Nephron (organoid): ENCODE measurements around the gene OR4C46.
"Not testable (repeated sequence)": the region's sequence is repeated elsewhere in the genome, so short reads cannot be mapped to it uniquely, and the experiment has no call there.

Experiments
- H3K27ac Mint-ChIP-seq, 3 experiments: 2 replicates each; pipeline ENCODE4 v1.8.0; 2020; ENCODE audit warnings: mixed read lengths in 3 of 3, mild to moderate bottlenecking in 2 of 3, moderate library complexity in 1 of 3
- H3K27me3 Mint-ChIP-seq: 2 replicates; pipeline ENCODE4 v1.8.0; 2021; ENCODE audit warnings: low read depth, mild to moderate bottlenecking, moderate library complexity, mixed read lengths
- H3K36me3 Mint-ChIP-seq: 2 replicates; pipeline ENCODE4 v1.8.0; 2020; ENCODE audit warnings: low read depth, mixed read lengths
- H3K4me1 Mint-ChIP-seq: 2 replicates; pipeline ENCODE4 v1.8.0; 2020; ENCODE audit warnings: mixed read lengths
- H3K4me3 Mint-ChIP-seq, 3 experiments: 2 replicates each; pipeline ENCODE4 v1.8.0; 2020; ENCODE audit warnings: mild to moderate bottlenecking in 3 of 3, mixed read lengths in 3 of 3, moderate library complexity in 2 of 3
- H3K9me3 Mint-ChIP-seq: 2 replicates; pipeline ENCODE4 v1.8.0; 2020; ENCODE audit warnings: mixed read lengths
- TF ChIP-seq, protein P1 (sequence below), 3 experiments: fragments of 200-600 bp; sonication (generic); IDR thresholded peaks; one replicate each; pipeline ENCODE4 v1.5.0; 2021; ENCODE audit warnings: antibody characterized with exemption in 3 of 3; ENCODE audit not compliant: unreplicated experiment in 3 of 3

Gene OR4C46

DNA sequence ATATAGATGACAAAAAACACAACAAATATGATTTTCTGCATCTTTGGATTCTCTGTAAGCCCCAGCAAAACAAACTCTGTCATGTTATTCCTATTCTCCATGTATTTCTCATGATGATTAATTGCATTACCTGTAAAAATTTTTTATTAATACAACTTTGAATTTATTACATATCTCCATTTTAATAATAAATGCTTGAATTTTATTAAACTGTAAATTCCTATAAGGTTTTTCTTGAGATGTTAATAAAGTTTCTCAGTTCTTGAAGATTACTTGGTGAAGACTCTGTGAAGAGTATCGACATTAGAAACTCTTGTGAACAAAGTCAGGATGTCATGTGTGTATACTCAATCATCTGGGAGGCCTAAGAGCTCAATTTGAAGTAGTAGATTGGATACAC is at the start of gene OR4C46:
Gene OR4C46 (minus strand): TSS at position 101 of the 400 bp plus-strand sequence. CDS start 0 bp downstream, at position 101.
- H3K9me3 Mint-ChIP-seq = peaks cover 36% of the 10 kb centered on the region
- TF ChIP-seq, protein P1, sequence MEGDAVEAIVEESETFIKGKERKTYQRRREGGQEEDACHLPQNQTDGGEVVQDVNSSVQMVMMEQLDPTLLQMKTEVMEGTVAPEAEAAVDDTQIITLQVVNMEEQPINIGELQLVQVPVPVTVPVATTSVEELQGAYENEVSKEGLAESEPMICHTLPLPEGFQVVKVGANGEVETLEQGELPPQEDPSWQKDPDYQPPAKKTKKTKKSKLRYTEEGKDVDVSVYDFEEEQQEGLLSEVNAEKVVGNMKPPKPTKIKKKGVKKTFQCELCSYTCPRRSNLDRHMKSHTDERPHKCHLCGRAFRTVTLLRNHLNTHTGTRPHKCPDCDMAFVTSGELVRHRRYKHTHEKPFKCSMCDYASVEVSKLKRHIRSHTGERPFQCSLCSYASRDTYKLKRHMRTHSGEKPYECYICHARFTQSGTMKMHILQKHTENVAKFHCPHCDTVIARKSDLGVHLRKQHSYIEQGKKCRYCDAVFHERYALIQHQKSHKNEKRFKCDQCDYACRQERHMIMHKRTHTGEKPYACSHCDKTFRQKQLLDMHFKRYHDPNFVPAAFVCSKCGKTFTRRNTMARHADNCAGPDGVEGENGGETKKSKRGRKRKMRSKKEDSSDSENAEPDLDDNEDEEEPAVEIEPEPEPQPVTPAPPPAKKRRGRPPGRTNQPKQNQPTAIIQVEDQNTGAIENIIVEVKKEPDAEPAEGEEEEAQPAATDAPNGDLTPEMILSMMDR (IDR thresholded peaks at IDR 0.05; ENCODE audit: unreplicated experiment in 3 of 3) = no peak
- no peak within 1 kb of the TSS for H3K27ac Mint-ChIP-seq
- H3K4me3 Mint-ChIP-seq = no peak within 1 kb of the TSS
- no peaks in the 10 kb centered on the region for H3K27me3 Mint-ChIP-seq
- no peaks in the 10 kb centered on the region for H3K36me3 Mint-ChIP-seq
- no peaks in the 10 kb centered on the region for H3K4me1 Mint-ChIP-seq

DNA sequence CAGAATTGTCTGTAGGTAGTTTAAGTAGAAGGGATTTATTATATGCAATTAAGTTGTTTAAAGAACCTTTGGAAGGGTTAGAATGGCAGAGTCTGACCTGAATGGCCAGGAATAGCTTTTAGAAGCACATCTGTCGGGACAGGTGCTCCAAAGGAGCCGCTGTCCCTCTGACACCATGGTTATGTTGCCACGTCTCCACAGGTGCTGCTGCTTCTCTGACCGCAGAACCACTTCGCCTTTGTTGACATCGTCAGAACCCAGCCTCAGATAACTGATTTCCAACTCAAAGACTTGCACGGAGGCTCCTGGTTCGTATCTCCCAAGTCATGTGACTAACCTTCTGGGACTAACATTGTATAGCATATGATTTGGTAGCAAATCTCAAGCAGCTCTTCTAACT is 41.8 kb upstream of the OR4C46 start:
- not testable (repeated sequence) for H3K4me3 Mint-ChIP-seq, H3K27me3 Mint-ChIP-seq, H3K36me3 Mint-ChIP-seq, H3K4me1 Mint-ChIP-seq, H3K27ac Mint-ChIP-seq
- peaks cover 32% of the 10 kb centered on the region for H3K9me3 Mint-ChIP-seq

DNA sequence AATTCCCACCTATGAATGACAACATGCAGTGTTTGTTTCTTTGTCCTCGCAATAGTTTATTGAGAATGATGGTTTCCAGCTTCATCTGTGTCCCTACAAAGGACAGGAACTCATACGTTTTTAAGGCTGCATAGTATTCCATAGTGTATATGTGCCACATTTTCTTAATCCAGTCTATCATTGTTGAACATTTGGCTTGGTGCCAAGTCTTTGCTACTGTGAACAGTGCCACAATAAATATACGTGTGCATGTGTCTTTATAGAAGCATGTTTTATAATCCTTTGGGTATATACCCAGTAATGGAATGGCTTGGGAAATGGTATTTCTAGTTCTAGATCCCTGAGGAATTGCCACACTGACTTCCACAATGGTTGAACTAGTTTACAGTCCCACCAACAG is 42.4 kb downstream of the OR4C46 start:
- H3K27me3 Mint-ChIP-seq = not testable (repeated sequence)

DNA sequence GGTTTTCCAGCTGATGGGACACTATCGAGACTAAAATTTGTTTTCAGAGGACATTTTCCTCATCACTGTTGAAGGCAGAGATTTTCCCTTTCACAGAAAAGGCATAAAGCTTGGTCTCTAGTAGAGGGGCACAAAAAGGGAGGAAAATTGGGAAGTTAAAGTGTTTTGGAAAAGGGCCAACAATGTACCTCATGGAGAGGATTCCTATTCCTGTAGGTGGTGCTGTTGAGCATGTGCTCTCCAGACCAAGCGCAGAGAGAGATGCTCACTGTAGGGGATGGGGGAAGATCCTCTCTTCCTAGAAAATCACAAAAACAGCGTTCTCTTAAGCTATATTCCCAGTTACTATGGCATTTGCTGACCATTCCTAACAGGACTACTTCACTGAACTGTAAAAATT is 44.9 kb downstream of the OR4C46 start:
- H3K36me3 Mint-ChIP-seq = no peaks in the 10 kb centered on the region
- H3K27ac Mint-ChIP-seq = no peak overlapping the region
- no peaks in the 10 kb centered on the region for H3K4me1 Mint-ChIP-seq
- no peak overlapping the region for H3K4me3 Mint-ChIP-seq
- H3K9me3 Mint-ChIP-seq = peaks cover 50% of the 10 kb centered on the region
- TF ChIP-seq, protein P1 (IDR thresholded peaks at IDR 0.05; ENCODE audit: unreplicated experiment in 3 of 3) = no peak
- H3K27me3 Mint-ChIP-seq = no peaks in the 10 kb centered on the region

More for the DNA sequence above, 42.4 kb downstream of the OR4C46 start:
- H3K9me3 Mint-ChIP-seq = peaks cover 64% of the 10 kb centered on the region
- H3K27ac Mint-ChIP-seq, H3K4me1 Mint-ChIP-seq, H3K36me3 Mint-ChIP-seq, H3K4me3 Mint-ChIP-seq: not testable (repeated sequence)

DNA sequence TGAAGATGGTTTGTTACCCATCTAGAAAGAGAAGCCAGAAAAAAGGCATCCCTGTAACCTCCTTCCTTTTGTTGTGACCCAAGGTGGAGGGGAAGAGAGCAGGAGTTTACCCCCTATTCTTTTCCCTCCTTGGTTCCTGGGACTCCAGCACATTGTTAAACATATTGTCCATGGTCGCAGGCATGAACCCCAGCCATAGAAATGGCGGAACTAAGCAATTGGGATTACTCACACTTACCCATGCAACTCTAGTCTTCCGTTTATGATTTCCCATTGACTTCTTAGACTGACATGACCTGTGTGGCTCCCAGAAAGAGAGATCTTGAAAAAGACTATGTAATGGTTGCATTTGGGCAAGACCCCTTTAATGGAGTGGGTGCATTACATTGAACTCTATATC is 45.4 kb downstream of the OR4C46 start:
- Mint-ChIP-seq H3K4me1 (no peaks in the 10 kb centered on the region), H3K27me3 (no peaks in the 10 kb centered on the region), H3K9me3 (peaks cover 51% of the 10 kb centered on the region), H3K4me3 (no peak overlapping the region), H3K27ac (no peak overlapping the region), H3K36me3 (no peaks in the 10 kb centered on the region)
- TF ChIP-seq, protein P1 (IDR thresholded peaks at IDR 0.05; ENCODE audit: unreplicated experiment in 3 of 3) = no peak
